Activated CD4-positive, alpha-beta T cell treated with anti-CD3 and anti-CD28 coated beads for 36 hours (primary cell): ENCODE data around the gene BICRAL. TPM values are rescaled to one million over a fixed set of nuclear protein-coding genes. Genes with fewer than 3 reads are reported as not detected.

ENCODE experiments used
- ATAC-seq: fragments of 200-7000 bp; cut with Tn5 transposase; one replicate; pipeline ENCODE4 v1.10.0; 2021; ENCODE audit warnings: mild to moderate bottlenecking, moderate library complexity
- CTCF ChIA-PET: fragments of 350-600 bp; sonication (Branson Sonifier 250); formaldehyde crosslinking; loops from one replicate; lab custom pipeline; 2021; ENCODE audit warnings: antibody characterized with exemption; lab: Charles Lee
- POLR2A ChIA-PET: fragments of 350-600 bp; sonication (Branson Sonifier 250); formaldehyde crosslinking; loops from one replicate; lab custom pipeline; 2021; ENCODE audit warnings: antibody characterized with exemption, inconsistent platforms; lab: Charles Lee
- DNase-seq: peaks from one replicate; pipeline ENCODE4 v3.0.0-alpha.2; 2020
- H3K27ac Mint-ChIP-seq: one replicate; pipeline ENCODE4 v1.8.0; 2021; ENCODE audit warnings: mixed read lengths
- H3K27me3 Mint-ChIP-seq: one replicate; pipeline ENCODE4 v1.8.0; 2021; ENCODE audit warnings: mixed read lengths
- H3K36me3 Mint-ChIP-seq: one replicate; pipeline ENCODE4 v1.8.0; 2021; ENCODE audit warnings: low read depth, mixed read lengths
- H3K4me1 Mint-ChIP-seq: one replicate; pipeline ENCODE4 v1.8.0; 2021; ENCODE audit warnings: mixed read lengths
- H3K4me3 Mint-ChIP-seq: one replicate; pipeline ENCODE4 v1.8.0; 2021; ENCODE audit warnings: mild to moderate bottlenecking, moderate library complexity, mixed read lengths
- H3K9me3 Mint-ChIP-seq: one replicate; pipeline ENCODE4 v1.8.0; 2021; ENCODE audit warnings: low read depth, mixed read lengths
- intact Hi-C, 2 experiments: fragments of 100-400 bp; cut with DNase I in 1 of 2; cut with micrococcal nuclease in 1 of 2; formaldehyde crosslinking; loops; one replicate each; pipeline versions ENCODE4 v1.14.2 to v1.15.1; 2022 to 2024; cut with DNase I, micrococcal nuclease
- total RNA-seq, 2 experiments: library from RNA; stranded (reverse); gene quantifications; one replicate each; pipeline ENCODE4 v1.2.3, GENCODE V29; 2021

The BICRAL gene
- total RNA-seq, 2 experiments from 2014 or later: 11.5 to 14.3 TPM

- H3K36me3 Mint-ChIP-seq: peaks cover 10% of the 10 kb centered on the region
- H3K9me3 Mint-ChIP-seq: no peaks in the 10 kb centered on the region
- H3K27me3 Mint-ChIP-seq: no peaks in the 10 kb centered on the region
- ChIA-PET CTCF (interaction anchor here (0.6 to 1.4 kb wide), 4 partner anchors 8 to 119 kb away, joined by 3 to 5 read pairs (median 3); partner anchors contain the start of gene RPL7L1), POLR2A (no interaction called here)
- DNase-seq (no peak), ATAC-seq (no peak)
- no peak overlapping the region for H3K4me3 Mint-ChIP-seq
- no peak overlapping the region for H3K27ac Mint-ChIP-seq
- H3K4me1 Mint-ChIP-seq: peaks cover 27% of the 10 kb centered on the region
- intact Hi-C loops: no loop called here
These were observed 63.5 kb downstream of the BICRAL start for GRCh38 chr6:42845327-42845694.

DNA sequence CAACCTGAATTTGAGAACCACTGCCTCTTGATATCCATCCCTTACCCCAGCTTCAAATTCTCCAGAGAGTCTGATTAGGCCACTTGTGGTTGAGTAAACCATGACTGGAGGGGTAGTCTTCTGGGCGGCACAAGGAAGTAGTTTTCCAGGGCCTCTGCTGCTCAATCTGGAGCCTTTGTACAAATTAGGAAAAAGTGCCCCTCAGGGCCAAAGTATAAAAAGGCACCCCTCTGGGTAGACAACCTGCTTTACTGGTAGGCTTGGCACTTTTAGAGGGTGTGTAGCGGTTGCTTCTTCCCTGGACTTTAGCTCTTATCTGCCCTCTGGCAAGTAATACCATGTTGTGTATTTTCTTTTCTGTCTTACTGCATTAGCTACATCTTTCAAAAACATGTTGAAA lies 64.7 kb downstream of the BICRAL start:
- H3K27ac Mint-ChIP-seq: no peak overlapping the region

GRCh38 chr6:42848700-42849099 lies 66.8 kb downstream of the BICRAL start:
- no peak for DNase-seq
- Mint-ChIP-seq H3K27ac (no peak overlapping the region), H3K4me1 (peaks cover 10% of the 10 kb centered on the region), H3K4me3 (no peak overlapping the region), H3K27me3 (no peaks in the 10 kb centered on the region), H3K36me3 (peaks cover 15% of the 10 kb centered on the region), H3K9me3 (no peaks in the 10 kb centered on the region)
- intact Hi-C loops: no loop called here
- CTCF ChIA-PET: no interaction called here
- POLR2A ChIA-PET: no interaction called here
- no peak for ATAC-seq

More for the DNA sequence above, 64.7 kb downstream of the BICRAL start:
- CTCF ChIA-PET: interaction anchor here (0.6 to 1.8 kb wide), 2 partner anchors 184 to 454 kb away, joined by 4 to 5 read pairs; no protein-coding TSS in a partner anchor
- peaks cover 24% of the 10 kb centered on the region for H3K4me1 Mint-ChIP-seq
- POLR2A ChIA-PET: no interaction called here
- intact Hi-C loops: no loop called here
- no peak for ATAC-seq
- H3K27me3 Mint-ChIP-seq: no peaks in the 10 kb centered on the region
- H3K36me3 Mint-ChIP-seq: peaks cover 10% of the 10 kb centered on the region
- H3K9me3 Mint-ChIP-seq: no peaks in the 10 kb centered on the region
- no peak overlapping the region for H3K4me3 Mint-ChIP-seq
- DNase-seq: no peak

DNA sequence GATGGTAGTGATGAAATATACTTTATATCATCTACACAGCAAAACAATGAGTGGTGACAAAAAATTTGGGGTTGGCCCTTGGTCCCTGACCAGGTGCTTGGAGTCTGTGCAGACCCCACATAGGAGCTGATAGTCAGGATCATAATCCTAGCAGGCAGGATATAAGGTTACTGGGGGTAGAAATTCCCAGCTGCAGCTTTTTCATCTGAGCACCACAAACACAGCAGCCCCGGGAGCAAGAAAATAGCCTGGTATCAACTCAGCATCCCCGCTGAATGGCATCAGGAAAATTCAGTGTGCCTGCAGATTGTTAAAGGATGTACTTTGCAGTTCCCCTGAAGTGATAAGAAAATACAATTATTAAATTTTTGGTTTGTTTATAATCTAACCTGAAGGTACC lies 69.7 kb downstream of the BICRAL start:
- intact Hi-C loops: no loop called here
- no peak overlapping the region for H3K27ac Mint-ChIP-seq
- no peak overlapping the region for H3K4me3 Mint-ChIP-seq
- ChIA-PET POLR2A (no interaction called here), CTCF (interaction anchor here (0.5 kb wide), 1 partner anchor 481 kb away, joined by 3 read pairs; no protein-coding TSS in a partner anchor)
- ATAC-seq: no peak
- no peak for DNase-seq
- H3K27me3 Mint-ChIP-seq: no peaks in the 10 kb centered on the region
- no peaks in the 10 kb centered on the region for H3K9me3 Mint-ChIP-seq
- peaks cover 5% of the 10 kb centered on the region for H3K36me3 Mint-ChIP-seq
- no peaks in the 10 kb centered on the region for H3K4me1 Mint-ChIP-seq

GRCh38 chr6:42860036-42860435 lies 78.2 kb downstream of the BICRAL start:
- H3K27ac Mint-ChIP-seq: no peak overlapping the region
- H3K36me3 Mint-ChIP-seq: peaks cover 23% of the 10 kb centered on the region
- H3K9me3 Mint-ChIP-seq: no peaks in the 10 kb centered on the region
- DNase-seq (no peak), ATAC-seq (no peak)
- ChIA-PET CTCF (interaction anchor here (0.8 to 2.1 kb wide), 2 partner anchors 19 to 69 kb away, joined by 5 to 6 read pairs; partner anchors contain the start of gene RPL7L1), POLR2A (interaction anchor here (0.5 kb wide), 1 partner anchor 29 kb away, joined by 3 read pairs; no protein-coding TSS in a partner anchor)
- no peak overlapping the region for H3K4me3 Mint-ChIP-seq
- H3K4me1 Mint-ChIP-seq: no peaks in the 10 kb centered on the region
- H3K27me3 Mint-ChIP-seq: no peaks in the 10 kb centered on the region
- intact Hi-C loops: no loop called here

GRCh38 chr6:42860481-42860880 lies 78.6 kb downstream of the BICRAL start:
- Mint-ChIP-seq H3K9me3 (no peaks in the 10 kb centered on the region), H3K4me3 (no peak overlapping the region), H3K4me1 (no peaks in the 10 kb centered on the region), H3K27ac (no peak overlapping the region), H3K36me3 (peaks cover 23% of the 10 kb centered on the region), H3K27me3 (no peaks in the 10 kb centered on the region)
- ATAC-seq: no peak
- CTCF ChIA-PET: interaction anchor here (2.1 kb wide), 1 partner anchor 19 kb away, joined by 6 read pairs; the partner anchor contains the start of gene RPL7L1
- no peak for DNase-seq
- POLR2A ChIA-PET: interaction anchor here (0.5 kb wide), 1 partner anchor 29 kb away, joined by 3 read pairs; no protein-coding TSS in a partner anchor
- intact Hi-C loops: no loop called here

DNA sequence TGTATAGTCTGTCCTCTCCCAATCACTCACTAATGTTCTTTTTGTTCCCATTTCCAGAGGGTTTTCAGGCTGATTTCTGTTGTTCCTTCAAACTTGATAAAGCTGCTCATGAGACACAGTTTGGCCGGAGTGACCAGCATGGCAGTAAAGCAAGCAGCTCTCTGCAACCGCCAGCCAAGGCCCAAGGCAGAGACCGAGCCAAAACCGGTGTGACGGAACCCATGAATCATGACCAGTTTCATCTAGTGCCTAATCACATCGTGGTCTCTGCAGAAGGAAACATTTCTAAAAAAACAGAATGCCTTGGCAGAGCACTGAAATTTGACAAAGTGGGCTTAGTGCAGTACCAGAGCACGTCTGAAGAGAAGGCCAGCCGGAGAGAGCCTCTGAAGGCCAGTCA lies 82.8 kb downstream of the BICRAL start:
- peaks cover 17% of the 10 kb centered on the region for H3K36me3 Mint-ChIP-seq
- ChIA-PET CTCF (interaction anchor here (0.7 kb wide), 1 partner anchor 53 kb away, joined by 3 read pairs; no protein-coding TSS in a partner anchor), POLR2A (no interaction called here)
- DNase-seq (peak; percentile 26), ATAC-seq (no peak)
- no peaks in the 10 kb centered on the region for H3K4me1 Mint-ChIP-seq
- H3K27me3 Mint-ChIP-seq: no peaks in the 10 kb centered on the region
- intact Hi-C loops: no loop called here
- no peaks in the 10 kb centered on the region for H3K9me3 Mint-ChIP-seq
- H3K27ac Mint-ChIP-seq: peak overlapping the region; percentile 66
- no peak overlapping the region for H3K4me3 Mint-ChIP-seq

DNA sequence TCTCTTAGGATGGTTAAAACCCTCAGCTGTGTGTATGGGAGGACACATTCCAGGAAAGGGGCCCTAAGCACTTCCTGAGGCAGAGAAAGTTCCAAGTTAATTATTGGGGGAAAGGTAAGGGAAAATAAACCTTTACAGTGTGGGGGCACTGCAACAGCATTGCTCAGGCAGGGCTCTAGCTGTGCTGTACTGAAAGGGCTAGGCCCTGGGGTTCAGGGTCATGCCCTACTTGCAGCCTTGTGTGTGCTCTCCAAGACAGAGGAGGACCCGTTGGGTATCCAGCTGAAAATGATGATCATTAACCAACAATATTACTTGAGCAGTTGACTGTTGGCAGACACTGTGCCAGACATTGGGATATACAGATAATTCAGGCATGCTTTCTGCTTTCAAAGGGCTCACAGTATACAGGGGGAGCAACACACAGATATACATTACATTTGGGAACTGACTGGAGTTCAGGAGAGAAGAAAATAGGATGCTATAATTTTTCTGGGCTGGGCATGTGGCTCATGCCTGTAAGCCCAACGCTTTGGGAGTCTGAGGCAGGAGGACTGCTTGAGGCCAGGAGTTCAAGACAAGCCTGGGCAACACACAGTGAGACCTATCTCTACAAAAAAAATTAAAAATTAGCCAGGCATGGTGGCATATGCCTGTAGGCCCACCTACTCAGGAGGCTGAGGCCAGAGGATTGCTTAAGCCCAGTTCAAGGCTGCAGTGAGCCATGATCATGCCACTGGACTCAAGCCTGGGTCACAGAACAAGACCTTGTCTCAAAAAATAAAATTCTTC lies 88.5 kb downstream of the BICRAL start:
- ChIA-PET POLR2A (no interaction called here), CTCF (no interaction called here)
- H3K9me3 Mint-ChIP-seq: no peaks in the 10 kb centered on the region
- H3K27me3 Mint-ChIP-seq: no peaks in the 10 kb centered on the region
- no peak overlapping the region for H3K4me3 Mint-ChIP-seq
- no peaks in the 10 kb centered on the region for H3K4me1 Mint-ChIP-seq
- no peak for DNase-seq
- no peak overlapping the region for H3K27ac Mint-ChIP-seq
- intact Hi-C loops: no loop called here
- peaks cover 2% of the 10 kb centered on the region for H3K36me3 Mint-ChIP-seq
- ATAC-seq: no peak

- H3K27ac Mint-ChIP-seq: no peak overlapping the region
- POLR2A ChIA-PET: no interaction called here
- DNase-seq: no peak
- ATAC-seq: no peak
- H3K36me3 Mint-ChIP-seq: peaks cover 2% of the 10 kb centered on the region
- intact Hi-C loops: no loop called here
- CTCF ChIA-PET: no interaction called here
- H3K27me3 Mint-ChIP-seq: no peaks in the 10 kb centered on the region
- H3K4me3 Mint-ChIP-seq: no peak overlapping the region
- H3K4me1 Mint-ChIP-seq: no peaks in the 10 kb centered on the region
- no peaks in the 10 kb centered on the region for H3K9me3 Mint-ChIP-seq
These were observed 89.9 kb downstream of the BICRAL start for GRCh38 chr6:42871711-42872110.

DNA sequence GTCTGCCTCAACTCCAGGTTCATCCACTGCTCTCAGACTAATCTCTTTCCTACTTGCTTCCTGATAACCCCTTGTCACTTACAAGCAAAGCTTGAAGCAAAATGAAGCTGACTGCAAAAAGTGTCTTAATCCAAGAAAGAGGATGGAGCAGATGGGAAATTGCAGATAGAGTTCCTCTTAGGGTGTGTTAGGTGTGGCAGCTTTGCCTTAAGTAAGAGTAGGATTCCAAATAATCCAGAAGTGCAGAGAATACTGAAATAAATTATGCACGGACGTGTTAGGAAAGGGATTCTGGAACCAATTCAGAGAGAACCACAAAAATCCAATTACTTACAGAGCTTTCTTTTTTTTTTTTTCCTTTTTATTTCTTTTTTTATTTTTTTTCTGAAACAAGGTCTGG lies 91.5 kb downstream of the BICRAL start:
- no peak overlapping the region for H3K4me3 Mint-ChIP-seq
- DNase-seq: no peak
- ChIA-PET POLR2A (no interaction called here), CTCF (interaction anchor here (0.7 to 2.6 kb wide), 3 partner anchors 181 to 227 kb away, joined by 3 to 8 read pairs (median 7); no protein-coding TSS in a partner anchor)
- no peaks in the 10 kb centered on the region for H3K4me1 Mint-ChIP-seq
- H3K27me3 Mint-ChIP-seq: no peaks in the 10 kb centered on the region
- H3K9me3 Mint-ChIP-seq: no peaks in the 10 kb centered on the region
- H3K27ac Mint-ChIP-seq: no peak overlapping the region
- intact Hi-C loops: no loop called here
- no peak for ATAC-seq
- no peaks in the 10 kb centered on the region for H3K36me3 Mint-ChIP-seq

DNA sequence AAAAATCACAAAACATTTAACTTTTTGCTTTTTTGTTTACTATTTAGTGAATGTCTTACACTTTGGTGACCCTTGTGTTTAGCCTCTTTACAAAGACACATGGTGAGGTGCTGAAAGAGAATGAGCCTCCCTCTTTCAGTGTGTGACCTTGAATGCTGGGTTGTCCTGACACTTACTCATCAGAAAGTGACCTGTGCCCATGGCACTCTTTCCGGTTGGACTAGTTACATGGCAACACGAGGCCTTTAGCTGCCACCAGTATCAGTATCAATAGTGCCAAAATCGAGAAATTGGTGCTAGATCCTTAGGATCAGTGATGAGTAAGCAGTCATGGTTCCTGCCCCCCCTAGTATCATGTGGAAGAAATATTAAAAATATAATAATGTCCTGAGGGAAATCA lies 95.8 kb downstream of the BICRAL start:
- POLR2A ChIA-PET: interaction anchor here (0.6 kb wide), 2 partner anchors 135 to 202 kb away, joined by 3 to 4 read pairs; no protein-coding TSS in a partner anchor
- no peak for ATAC-seq

More for the DNA sequence above, 95.8 kb downstream of the BICRAL start:
- intact Hi-C loops: loop anchor here (1.0 to 5.0 kb wide), 6 partner anchors 21 to 1090 kb away; partner anchors contain the start of genes MRPS10 (in 1 of the 2) and TOMM6 (in 1 of the 2)
- Mint-ChIP-seq H3K27me3 (no peaks in the 10 kb centered on the region), H3K9me3 (no peaks in the 10 kb centered on the region), H3K4me3 (peak overlapping the region; percentile 43), H3K4me1 (peaks cover 10% of the 10 kb centered on the region), H3K36me3 (peaks cover 17% of the 10 kb centered on the region), H3K27ac (no peak overlapping the region)
- DNase-seq: no peak
- CTCF ChIA-PET: interaction anchor here (0.6 to 5.3 kb wide), 5 partner anchors 9 to 300 kb away, joined by 3 to 42 read pairs (median 4); no protein-coding TSS in a partner anchor
